Gastroesophageal sphincter (tissue), 4 donors: Measurements from ENCODE around the gene CDC34. TPM values are rescaled to one million over a fixed set of nuclear protein-coding genes. Genes with fewer than 3 reads are reported as not detected.

Experiments
- ATAC-seq: fragments of 150-250 bp; one replicate; pipeline ENCODE4 v1.9.1; 2016; ENCODE audit warnings: mild to moderate bottlenecking, moderate library complexity
- H3K27ac ChIP-seq, 4 donors: fragments of 200-600 bp; sonication (generic) in 3 of 4; 1 replicate in 3 of 4; 2 replicates in 1 of 4; pipeline ENCODE4 v1.5.1; 2016 to 2019
- H3K27me3 ChIP-seq: fragments of 200-600 bp; sonication (generic); one replicate; pipeline ENCODE4 v1.5.1; 2019
- H3K36me3 ChIP-seq, 2 donors: fragments of 200-600 bp; sonication (generic); one replicate each; pipeline ENCODE4 v1.5.1; 2019; ENCODE audit warnings: control low read depth in 1 of 2
- H3K4me1 ChIP-seq, 3 donors: fragments of 200-600 bp; sonication (generic); 1 replicate in 2 of 3; 2 replicates in 1 of 3; pipeline ENCODE4 v1.5.1; 2016 to 2019; ENCODE audit warnings: control low read depth in 2 of 3
- H3K4me3 ChIP-seq, 2 donors: fragments of 200-600 bp; sonication (generic); one replicate each; pipeline ENCODE4 v1.5.1; 2019; ENCODE audit warnings: mild to moderate bottlenecking in 1 of 2, moderate library complexity in 1 of 2
- H3K9me3 ChIP-seq, 3 donors: fragments of 200-600 bp; sonication (generic); one replicate each; pipeline ENCODE4 v1.5.1; 2017 to 2019; ENCODE audit warnings: control low read depth in 2 of 3
- CTCF ChIP-seq, 4 experiments: fragments of 200-600 bp in 2 of 4; fragments of 450-650 bp in 2 of 4; sonication (generic) in 1 of 4; IDR thresholded peaks; one replicate each; pipeline ENCODE4 v1.5.1; 2017 to 2019; ENCODE audit warnings: antibody characterized with exemption in 4 of 4, mild to moderate bottlenecking in 2 of 4, moderate library complexity in 2 of 4
- EP300 ChIP-seq: sonication (generic); formaldehyde crosslinking; IDR thresholded peaks from one replicate; pipeline ENCODE4 v1.6.1; 2017; ENCODE audit warnings: antibody characterized with exemption, mild to moderate bottlenecking
- POLR2A ChIP-seq, 2 donors: fragments of 450-650 bp; IDR thresholded peaks; one replicate each; pipeline ENCODE4 v1.6.1; 2017; ENCODE audit warnings: antibody characterized with exemption in 2 of 2, mild to moderate bottlenecking in 2 of 2, moderate library complexity in 1 of 2
- POLR2AphosphoS5 ChIP-seq: sonication (generic); formaldehyde crosslinking; IDR thresholded peaks from one replicate; pipeline ENCODE4 v1.6.1; 2017; ENCODE audit warnings: antibody characterized with exemption
- WGBS, 2 donors: methylation state at CpG; one replicate each; pipeline ENCODE4 v1.1.5; 2018; ENCODE audit warnings: low coverage in 1 of 2; 5-methylcytosine and 5-hydroxymethylcytosine counted together
- total RNA-seq, 4 donors: library from RNA; depleted of rRNA; stranded (reverse); fragments of >200 nt; gene quantifications; one replicate each; pipeline ENCODE4 v1.1.0, GENCODE V29; 2016

CDC34 gene
- total RNA-seq, 4 donors from 2014 or later, result 43.2 to 86.9 (median 70.2) TPM

- H3K36me3 ChIP-seq, result peaks cover 0 to 25% of the 10 kb centered on the region in 2 donors
- no peak for ATAC-seq
Observed at GRCh38 chr19:517721-518597, 13.6 kb upstream of the CDC34 start.

GRCh38 chr19:518598-519231 is 12.8 kb upstream of the CDC34 start:
- peaks cover 0 to 25% of the 10 kb centered on the region in 2 donors for H3K36me3 ChIP-seq
- no peaks in the 10 kb centered on the region for H3K27me3 ChIP-seq
- no peaks in the 10 kb centered on the region for H3K9me3 ChIP-seq
- H3K4me3 ChIP-seq, result no peak overlapping the region
- WGBS, 2 donors, result 100% methylated on average over 1 of the region's 58 CpGs; no CpG with 5 or more reads in 1 of the 2 donors
- no peak for TF ChIP-seq POLR2A (IDR thresholded peaks at IDR 0.05)
- TF ChIP-seq POLR2AphosphoS5, result no peak
- no peak for TF ChIP-seq EP300
- peak in 1 of 4 experiments; percentile 15 for TF ChIP-seq CTCF (IDR thresholded peaks at IDR 0.05)
- peak; percentile 34 for ATAC-seq
- H3K4me1 ChIP-seq, result no peaks in the 10 kb centered on the region
- H3K27ac ChIP-seq, result no peak overlapping the region

More at GRCh38 chr19:517721-518597, 13.6 kb upstream of the CDC34 start:
- Histone ChIP-seq H3K27me3 (no peaks in the 10 kb centered on the region), H3K4me1 (peaks cover 0 to under 1% (median 0%) of the 10 kb centered on the region in 3 donors), H3K4me3 (no peak overlapping the region), H3K9me3 (no peaks in the 10 kb centered on the region), H3K27ac (no peak overlapping the region)
- no peak for TF ChIP-seq POLR2A (IDR thresholded peaks at IDR 0.05)
- TF ChIP-seq EP300, result no peak
- no peak for TF ChIP-seq POLR2AphosphoS5
- TF ChIP-seq CTCF (IDR thresholded peaks at IDR 0.05), result no peak
- WGBS, 2 donors, result no CpG with 5 or more reads among the region's 10 CpGs

GRCh38 chr19:519449-519865 is 12.1 kb upstream of the CDC34 start:
- no peak overlapping the region for H3K4me3 ChIP-seq
- no peak for TF ChIP-seq POLR2A (IDR thresholded peaks at IDR 0.05)
- TF ChIP-seq EP300, result no peak
- TF ChIP-seq CTCF (IDR thresholded peaks at IDR 0.05), result no peak
- no peak for TF ChIP-seq POLR2AphosphoS5
- no peaks in the 10 kb centered on the region for H3K9me3 ChIP-seq
- no peaks in the 10 kb centered on the region for H3K27me3 ChIP-seq
- WGBS, 2 donors, result no CpG with 5 or more reads among the region's 45 CpGs
- no peak overlapping the region for H3K27ac ChIP-seq
- peaks cover 0 to 25% of the 10 kb centered on the region in 2 donors for H3K36me3 ChIP-seq
- no peaks in the 10 kb centered on the region for H3K4me1 ChIP-seq
- ATAC-seq, result no peak

- no peak for TF ChIP-seq CTCF (IDR thresholded peaks at IDR 0.05)
- no peak for TF ChIP-seq POLR2AphosphoS5
- TF ChIP-seq POLR2A (IDR thresholded peaks at IDR 0.05), result no peak
- no peak for TF ChIP-seq EP300
- H3K36me3 ChIP-seq, result peaks cover 0 to 25% of the 10 kb centered on the region in 2 donors
- peaks cover 8% of the 10 kb centered on the region for H3K27me3 ChIP-seq
- ATAC-seq, result no peak
- WGBS, 2 donors, result 93% methylated on average over 6 of the region's 12 CpGs; no CpG with 5 or more reads in 1 of the 2 donors
- no peak overlapping the region for H3K4me3 ChIP-seq
- no peaks in the 10 kb centered on the region for H3K9me3 ChIP-seq
- H3K4me1 ChIP-seq, result no peaks in the 10 kb centered on the region
- H3K27ac ChIP-seq, result no peak overlapping the region
Observed at GRCh38 chr19:522726-523125, 8.8 kb upstream of the CDC34 start.
